OCI-LY3 (cell line): ENCODE results near the gene CLEC9A.

ENCODE experiments used
- EZH2phosphoT487 ChIP-seq: fragments of 200-600 bp; shearing (Covaris generic); IDR thresholded peaks from 2 replicates; pipeline ENCODE4 v1.6.1; 2018; ENCODE audit warnings: antibody characterized with exemption, mixed run types, low read depth
- TF ChIP-seq, protein P1 (sequence below): fragments of 200-600, 300-600 bp; sonication (generic); IDR thresholded peaks from 2 replicates; pipeline ENCODE4 v1.5.1; 2014; ENCODE audit warnings: antibody characterized with exemption, low read length, low read depth

DNA sequence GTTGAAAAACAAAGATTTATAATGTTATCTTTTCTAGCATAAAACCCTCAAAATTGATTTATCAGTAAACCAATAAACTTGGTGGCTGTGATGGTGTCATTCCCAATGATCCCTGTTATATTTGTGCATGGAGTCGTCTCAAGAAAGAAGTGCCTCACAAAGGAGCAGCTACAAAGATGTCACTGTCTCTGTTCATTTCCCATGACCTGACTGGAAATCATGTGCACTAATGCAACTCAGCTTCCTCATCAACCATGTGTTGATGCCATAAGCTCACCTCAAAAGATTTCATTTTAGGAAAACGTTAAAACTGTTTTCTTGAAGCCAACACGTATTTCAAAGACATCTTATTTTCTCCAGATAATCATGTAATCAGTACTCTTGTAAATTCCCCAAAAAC, 39.5 kb downstream of the CLEC9A start:
- TF ChIP-seq, protein P1, sequence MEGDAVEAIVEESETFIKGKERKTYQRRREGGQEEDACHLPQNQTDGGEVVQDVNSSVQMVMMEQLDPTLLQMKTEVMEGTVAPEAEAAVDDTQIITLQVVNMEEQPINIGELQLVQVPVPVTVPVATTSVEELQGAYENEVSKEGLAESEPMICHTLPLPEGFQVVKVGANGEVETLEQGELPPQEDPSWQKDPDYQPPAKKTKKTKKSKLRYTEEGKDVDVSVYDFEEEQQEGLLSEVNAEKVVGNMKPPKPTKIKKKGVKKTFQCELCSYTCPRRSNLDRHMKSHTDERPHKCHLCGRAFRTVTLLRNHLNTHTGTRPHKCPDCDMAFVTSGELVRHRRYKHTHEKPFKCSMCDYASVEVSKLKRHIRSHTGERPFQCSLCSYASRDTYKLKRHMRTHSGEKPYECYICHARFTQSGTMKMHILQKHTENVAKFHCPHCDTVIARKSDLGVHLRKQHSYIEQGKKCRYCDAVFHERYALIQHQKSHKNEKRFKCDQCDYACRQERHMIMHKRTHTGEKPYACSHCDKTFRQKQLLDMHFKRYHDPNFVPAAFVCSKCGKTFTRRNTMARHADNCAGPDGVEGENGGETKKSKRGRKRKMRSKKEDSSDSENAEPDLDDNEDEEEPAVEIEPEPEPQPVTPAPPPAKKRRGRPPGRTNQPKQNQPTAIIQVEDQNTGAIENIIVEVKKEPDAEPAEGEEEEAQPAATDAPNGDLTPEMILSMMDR: no peak
- no peak for TF ChIP-seq EZH2phosphoT487
